GM18517 (cell line): ENCODE results near the gene RAB15.
A peak's percentile ranks its signal among the peaks of the same experiment; 100 is the strongest.

ENCODE experiments used
- ATAC-seq: cut with Tn5 transposase; IDR thresholded peaks from one replicate; pipeline ENCODE4 v1.9.1; 2021; ENCODE audit warnings: mild to moderate bottlenecking, moderate library complexity; ENCODE audit not compliant: unreplicated experiment

The RAB15 gene

DNA sequence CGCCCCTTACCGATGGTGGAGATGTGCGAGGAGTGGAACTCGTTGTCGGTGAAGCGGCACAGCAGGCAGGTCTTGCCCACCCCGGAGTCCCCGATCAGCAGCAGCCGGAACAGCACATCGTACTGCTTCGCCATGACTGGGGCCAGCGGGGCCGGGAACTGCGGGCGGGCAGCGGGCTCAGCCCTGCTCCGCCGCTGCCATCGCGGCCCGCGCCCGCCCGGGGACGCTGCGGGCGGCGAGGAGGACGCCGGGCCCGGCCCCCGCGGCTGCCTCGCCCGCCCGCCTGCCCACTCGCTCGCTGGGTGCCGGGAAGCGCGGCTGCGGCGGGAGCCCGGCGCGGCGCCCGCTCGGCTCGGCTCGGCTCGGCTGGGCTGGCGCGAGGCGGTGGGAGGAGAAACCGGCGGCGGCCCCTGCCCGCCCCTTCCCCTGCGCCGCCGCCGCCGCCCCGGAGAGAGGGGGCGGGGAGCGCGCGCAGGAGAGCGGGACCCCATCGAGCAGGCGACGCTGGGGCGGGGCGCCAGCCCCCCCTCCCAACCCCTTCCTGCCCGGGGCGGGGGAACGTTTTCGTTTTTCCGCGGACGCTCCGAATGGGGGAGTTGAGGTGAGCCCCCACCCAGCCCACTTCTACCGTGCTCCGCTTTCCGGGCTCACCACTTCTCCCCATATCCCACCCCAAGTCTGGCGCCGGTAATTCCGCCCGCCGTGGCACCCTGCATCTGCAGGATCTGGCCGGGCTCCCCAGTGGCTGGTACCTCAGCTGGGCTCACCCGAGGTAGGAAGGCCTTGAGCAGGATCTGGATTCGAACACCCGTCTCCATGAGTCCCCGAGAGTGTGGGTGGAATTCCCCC is at the start of gene RAB15:
TSS of gene RAB15 (minus strand) at position 394 of the 849 bp plus-strand sequence. CDS start at position 134, 260 bp downstream.
- ATAC-seq: no peak

DNA sequence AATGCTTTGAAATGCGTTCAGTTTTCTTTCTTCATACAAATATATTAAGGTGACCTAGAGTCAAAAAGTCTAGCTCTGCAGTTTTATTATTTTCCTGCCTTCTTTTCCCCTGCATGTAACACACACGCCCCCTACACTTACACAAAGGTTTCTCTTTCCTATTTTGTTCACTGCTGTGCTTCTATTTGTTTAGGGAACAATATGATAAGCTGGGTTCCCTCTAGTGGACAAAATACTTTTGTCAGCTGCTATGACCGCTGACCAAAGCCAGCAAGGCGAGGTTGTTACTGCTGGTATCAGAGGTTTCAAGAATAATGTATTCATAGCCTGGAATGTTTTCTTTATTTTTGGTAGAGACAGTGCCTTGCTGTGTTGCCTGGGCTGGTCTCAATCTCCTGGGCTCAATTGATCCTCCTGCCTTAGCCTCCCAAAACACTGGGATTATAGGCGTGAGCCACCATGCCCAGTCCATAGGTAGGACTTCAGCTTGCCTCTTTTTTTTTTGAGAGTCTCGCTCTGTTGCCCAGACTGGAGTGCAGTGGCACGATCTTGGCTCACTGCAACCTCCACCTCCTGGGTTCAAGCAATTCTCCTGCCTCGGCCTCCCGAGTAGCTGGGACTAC is 47.9 kb upstream of the RAB15 start:
- ATAC-seq: no peak

DNA sequence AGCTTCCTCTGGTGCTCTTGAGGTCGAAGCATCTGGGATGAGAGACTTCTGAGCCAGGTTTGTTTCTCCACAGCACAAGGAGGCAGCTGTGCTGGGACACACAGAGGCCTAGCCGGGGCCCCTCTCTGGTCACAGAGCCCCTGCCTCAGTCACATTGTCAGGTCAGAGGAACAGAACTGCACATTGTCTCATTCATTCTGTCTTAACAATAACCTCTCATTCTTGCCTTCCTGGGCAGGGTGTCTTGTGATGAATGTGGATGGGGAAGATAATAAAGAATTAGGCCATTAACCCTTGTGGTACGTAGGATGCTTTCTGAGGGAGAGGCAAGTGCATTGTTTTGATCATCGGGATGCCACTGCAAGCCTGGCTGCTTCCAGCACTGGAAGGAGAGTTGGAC is 44.3 kb upstream of the RAB15 start:
- ATAC-seq: no peak

DNA sequence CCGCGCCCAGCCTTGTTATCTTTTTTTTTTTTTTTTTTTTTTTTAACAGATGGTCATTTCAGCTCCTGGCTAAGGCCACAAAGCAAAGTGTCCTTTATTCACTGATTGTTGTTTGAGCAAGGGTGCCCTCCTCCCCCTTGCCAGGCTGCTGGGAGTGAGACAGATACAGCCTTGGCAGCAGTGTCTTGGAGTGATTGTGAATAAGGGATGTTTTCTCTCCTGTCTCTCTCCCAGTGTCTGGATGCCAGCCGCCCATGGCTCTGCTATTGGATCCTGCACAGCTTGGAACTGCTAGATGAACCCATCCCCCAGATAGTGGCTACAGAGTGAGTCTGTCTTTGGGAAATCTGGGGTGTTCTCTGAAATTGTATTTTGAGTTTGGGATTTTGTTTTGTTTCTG is 43.3 kb upstream of the RAB15 start:
- no peak for ATAC-seq

DNA sequence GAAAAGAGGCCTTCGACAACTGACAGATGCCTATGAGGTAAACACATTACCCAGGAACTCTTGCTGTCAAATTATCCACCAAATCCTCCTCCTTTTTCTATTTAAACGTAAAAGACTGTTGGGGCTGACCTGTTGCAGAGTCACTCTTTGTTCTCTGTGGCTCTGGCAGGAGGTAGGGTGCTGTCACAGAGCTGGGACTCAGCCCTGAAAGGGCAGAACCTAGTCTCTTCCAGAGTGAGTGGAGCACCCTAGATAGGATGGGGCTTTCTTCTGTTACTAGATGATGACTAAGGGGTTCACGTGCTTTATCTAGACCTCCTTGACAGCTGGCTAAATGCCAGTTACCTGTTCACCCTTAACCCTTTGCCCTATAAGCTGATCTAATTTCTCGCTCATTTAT is 40.2 kb upstream of the RAB15 start:
- ATAC-seq: no peak

DNA sequence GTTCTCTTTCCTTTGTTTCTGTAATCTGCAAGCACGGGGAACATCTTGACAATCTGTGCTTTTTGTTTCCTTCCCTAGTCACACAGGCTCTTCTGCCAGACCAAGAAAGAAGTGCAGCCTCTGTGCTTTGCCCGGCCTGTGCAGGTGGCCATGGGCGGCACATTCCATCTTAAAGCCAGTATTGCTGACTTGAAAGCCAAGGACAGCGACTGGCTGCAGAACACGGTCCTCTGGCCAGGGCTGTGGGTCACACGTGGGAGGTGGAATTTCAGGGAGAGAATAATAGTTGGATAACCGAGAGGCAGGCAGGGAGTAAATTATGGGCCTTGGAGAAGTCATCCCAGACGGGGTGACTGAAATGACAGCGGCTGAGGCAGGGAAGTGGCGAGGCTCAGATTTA is 39.4 kb upstream of the RAB15 start:
- ATAC-seq: no peak

DNA sequence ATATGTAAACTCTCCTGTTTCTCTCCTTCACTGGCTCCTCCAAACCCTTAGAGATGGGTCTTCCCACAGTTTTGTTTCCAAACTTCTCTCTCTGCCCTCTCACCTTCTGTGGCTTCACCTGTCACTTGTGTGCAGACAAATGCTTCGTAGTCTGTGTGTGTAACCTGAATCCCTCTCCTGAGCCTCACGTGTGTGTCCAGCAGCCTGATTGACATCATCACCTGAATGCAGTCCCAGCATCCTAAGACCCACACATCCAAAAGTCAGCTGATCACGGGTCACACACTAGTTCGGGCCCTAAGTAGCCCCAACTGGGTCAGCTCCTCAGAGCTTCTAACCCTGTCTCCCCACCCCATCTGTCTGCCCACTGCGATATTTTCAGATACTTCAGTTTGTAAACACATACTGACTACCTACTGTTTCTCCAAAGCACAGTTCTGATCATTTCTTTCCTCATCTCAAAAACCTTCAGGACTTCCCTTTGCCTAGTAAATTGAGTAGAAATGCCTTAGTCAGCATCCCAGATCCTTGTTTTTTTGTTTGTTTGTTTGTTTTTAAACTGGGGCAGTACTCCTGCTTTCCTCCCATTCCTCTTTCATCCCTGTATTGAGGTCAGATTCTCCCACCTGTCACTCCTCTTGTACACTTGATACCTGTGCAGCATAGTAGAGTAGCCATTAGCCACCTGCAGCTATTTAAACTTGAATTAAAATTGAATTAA is 38.2 kb upstream of the RAB15 start:
- no peak for ATAC-seq

DNA sequence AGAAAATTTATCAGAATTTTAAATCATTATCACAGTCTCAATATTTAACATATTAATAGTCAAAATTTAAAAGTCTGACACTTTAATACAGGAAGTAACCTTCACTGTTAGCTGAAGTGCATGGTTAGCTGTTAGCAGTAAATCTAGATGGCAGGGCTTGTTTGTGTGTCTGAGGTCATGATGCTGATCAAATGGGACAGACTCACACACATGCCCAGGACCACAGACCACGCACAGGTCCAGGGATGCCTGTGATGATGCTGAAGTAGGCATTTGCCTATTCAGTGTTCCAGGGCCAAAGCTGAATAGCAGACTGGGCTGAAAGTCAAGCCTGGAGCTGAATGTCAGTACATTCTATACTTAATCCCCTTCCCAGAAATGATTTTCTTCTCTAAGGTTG is 35.1 kb upstream of the RAB15 start:
- no peak for ATAC-seq

DNA sequence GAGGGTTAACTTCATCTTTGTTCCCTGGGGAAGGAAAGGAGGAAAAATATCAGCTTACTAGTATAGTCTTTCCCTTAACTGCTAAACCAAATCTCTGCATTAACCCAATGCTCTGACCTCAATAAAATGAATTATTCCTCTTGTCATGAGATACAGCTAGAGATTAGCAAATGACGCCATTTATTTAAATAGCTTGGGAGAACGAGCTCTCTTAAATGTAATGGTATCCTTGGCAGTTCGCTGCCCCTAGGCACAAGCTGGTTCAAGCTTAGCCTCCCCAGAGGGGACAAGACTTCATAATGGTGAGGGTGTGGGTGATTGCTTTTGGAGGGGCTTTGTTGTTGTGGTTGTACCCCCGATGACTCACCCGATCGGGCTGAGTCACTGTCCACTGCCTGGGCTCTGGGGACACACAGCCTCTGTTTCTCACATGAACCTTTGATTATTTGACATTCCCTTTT is 34.2 kb upstream of the RAB15 start:
- ATAC-seq: no peak

DNA sequence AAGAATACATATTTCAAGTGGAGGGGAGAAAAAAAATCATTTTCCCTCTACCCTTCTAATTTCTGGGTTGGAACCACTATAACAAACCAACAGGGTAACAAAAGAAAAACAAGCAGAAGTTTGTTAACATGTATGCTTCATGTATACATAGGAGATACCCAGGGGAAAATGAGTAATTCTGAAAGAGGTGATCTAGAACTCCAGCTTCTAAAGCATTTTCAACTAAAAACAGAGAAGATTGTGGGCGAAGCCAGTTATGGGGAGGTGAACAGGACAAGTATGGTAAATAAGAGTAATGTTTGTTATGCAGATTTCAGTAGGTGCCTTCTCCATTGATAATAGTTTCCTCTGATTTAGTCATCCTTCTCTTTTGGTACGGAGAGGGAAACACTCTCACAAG is 31.3 kb upstream of the RAB15 start:
- peak; percentile 70 for ATAC-seq

DNA sequence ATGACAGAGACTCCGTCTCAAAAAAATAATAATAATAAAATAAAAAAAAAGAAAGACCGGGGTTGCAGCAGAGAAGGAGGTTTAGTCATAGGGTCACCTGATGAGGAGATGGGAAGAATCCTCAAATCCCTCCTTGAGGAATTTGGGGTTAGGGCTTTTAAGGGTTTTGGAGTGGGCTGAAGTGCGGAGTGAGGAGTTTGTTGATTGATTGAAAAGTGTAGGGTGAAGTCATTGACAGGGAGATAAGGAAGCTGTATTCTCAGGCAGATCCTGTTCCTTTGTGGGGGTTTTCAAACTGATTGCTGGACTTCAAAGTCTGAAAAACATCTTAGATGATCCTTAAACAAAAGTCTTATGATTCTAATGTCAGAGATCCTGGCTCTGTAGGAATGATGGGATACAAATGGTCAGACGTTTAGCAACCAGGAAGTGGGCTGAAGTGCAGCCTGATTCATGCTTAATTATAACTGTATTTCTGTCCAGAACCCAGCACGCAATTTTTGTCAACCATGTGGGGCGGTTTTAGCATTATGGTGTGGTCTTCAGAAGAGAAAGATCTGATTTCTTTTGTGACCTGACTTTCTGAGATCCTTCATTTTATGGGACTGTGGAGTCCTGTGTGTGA is 30.6 kb upstream of the RAB15 start:
- ATAC-seq: no peak

DNA sequence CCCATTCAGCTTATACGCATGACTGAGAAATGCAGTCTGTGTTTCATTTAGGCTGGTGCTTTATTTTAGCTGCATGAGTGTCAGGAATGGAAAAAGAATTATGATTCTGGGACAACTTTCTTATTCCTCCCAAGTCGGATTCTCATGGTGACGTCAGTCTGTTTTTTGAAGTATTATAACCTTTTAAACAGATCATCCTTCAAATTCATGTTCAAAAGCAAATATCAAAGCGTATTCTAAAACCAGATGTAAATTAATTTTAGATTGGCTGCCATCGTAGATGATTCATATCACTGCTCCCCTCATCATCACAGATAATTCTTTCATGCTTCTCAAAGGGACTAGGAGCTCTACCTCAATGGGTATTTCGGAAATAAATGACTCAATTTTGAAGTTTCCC is 29.6 kb upstream of the RAB15 start:
- no peak for ATAC-seq

DNA sequence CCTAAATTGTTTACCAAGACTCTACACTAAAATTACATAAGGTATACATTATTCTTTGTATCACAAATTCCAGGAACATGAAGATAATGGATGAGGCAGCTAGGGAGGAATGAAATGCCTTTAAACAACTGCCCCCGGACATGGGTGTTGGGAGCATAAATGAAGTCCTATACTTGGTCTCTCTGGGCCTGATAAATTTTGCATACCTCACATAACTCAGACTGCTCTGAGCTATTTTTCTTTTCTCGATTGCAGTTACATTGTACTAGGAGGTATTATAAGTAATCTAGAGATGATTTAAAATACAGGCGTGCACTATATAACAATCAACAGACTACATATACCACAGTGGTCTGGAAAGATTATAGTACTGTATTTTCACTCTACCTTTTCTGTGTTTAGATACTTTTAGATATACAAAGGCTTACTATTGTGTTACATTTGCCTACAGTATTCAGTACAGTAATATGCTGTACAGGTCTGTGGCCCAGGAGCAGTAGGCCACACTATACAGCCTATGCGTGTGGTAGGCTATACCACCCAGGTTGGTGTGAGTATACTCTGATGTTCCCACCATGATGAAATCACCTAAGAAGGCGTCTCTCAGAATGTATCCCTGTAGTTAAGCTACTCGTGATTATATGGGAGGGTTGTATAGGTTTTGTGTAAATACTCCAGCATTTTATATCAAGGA is 28.9 kb upstream of the RAB15 start:
- ATAC-seq: no peak

DNA sequence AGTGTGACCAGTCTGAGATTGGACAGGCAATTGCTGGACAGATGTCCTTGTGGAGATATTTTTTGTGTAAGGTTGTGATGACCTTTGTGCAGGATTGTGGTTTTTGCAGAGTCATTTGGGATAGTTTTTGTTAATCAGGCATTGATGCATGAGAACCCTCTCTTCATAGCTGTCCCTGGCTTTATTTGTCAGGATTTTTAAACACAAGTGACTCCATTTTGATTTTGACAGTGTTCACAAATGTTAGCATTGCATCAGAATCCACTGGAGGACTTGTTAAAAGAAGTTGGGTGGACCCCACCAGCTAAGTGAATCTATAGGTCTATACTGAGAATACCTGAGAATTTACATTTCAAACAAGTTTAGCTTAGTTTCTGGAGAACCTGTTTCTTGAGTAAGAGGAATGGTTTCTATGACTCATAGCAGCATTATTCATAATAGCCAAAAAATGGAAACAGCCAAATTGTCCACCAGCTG is 26.4 kb upstream of the RAB15 start:
- no peak for ATAC-seq

DNA sequence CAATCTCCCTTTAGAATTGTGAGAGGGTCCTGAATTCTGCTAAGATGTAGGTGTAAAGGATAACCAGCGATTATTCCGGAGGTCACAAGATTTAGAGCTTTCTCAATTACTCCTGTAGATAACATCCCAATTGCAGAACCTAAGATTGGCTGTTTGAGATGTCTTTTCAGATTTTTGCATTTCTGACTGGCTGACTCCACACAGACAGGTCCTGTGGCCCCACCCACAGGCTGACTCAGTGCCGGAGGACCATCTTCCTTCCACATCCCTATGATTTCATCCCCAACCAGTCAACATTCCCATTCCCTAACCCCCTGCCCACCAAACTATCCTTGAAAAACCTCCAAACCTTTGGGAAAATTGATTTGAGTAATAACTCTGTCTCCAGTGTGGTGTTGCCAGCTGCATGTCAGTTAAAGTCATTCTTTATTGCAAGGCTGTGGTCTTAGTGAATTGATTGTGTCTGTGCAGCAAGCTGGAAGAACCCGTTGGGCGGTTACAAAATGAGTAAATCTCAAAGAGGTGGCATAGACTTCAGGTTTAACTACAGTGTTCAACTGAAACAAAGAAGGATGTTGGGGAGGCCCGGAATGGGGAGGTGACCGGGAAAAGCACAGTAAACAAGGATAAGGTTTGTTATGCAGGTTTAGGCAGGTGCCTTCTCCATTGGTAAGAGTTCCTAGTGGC is 25.1 kb upstream of the RAB15 start:
- ATAC-seq: no peak

DNA sequence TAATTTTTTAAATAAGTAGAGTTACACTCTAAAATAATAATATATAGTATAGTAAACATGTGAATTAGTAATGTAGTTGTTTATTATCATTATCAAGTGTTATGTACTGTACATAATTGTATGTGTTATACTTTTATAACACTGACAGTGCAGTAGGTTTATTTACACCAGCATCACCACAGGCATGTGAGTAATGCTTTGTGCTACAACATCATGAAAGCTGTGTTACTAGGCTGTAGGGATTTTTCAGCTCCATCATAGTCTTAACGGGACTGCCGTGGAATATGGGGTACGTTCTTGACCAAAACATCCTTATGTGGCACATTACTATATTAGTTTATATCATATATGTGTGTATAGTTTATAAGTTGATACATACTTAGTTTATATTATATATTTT is 23.2 kb upstream of the RAB15 start:
- no peak for ATAC-seq

DNA sequence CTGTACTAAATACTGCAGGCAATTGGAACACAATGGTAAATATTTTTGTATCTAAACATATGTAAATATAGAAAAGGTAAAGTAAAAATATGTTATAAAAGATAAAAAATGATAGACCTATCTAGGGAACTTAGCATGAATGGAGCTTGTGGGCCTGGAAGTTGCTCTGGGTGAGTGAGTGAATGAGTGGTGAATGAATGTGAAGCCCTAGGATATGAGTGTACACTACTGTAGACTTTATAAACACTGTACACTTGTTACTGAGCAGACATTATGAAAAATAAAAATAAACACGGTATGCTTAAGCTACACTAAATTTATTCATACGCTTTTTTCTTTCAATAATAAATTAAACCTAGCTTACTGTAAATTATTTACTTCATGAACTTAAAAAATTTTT is 22.4 kb upstream of the RAB15 start:
- no peak for ATAC-seq

DNA sequence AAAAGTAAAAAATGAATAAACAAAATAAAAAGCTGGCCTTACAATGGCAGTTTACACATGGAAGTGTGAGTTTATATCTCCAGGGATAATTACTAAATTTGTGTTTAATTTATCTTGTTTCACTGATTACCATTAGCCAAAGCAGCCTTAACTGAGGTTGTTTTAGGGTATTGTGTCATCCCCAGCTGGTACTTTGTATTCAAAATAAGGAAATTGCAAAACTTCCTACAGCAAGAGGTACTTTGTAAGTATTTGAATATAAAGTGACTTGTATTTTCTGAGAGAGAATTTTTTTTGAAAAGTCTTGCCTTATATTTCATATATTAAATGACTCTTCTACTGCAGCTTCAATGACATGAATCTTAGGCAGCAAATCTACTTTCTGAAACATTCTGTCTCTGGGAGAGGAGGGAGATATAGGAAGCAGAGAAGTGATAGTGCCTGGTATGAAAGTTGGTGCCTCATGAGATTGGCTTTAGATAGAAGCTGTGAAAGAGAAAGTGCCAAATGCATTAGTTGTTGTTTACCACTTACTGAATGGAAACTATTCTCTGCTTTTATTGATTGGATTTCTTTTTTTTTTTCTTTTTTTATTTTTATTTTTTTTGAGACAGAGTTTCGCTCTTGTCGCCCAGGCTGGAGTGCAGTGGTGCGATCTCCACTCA is 21.3 kb upstream of the RAB15 start:
- ATAC-seq: no peak

DNA sequence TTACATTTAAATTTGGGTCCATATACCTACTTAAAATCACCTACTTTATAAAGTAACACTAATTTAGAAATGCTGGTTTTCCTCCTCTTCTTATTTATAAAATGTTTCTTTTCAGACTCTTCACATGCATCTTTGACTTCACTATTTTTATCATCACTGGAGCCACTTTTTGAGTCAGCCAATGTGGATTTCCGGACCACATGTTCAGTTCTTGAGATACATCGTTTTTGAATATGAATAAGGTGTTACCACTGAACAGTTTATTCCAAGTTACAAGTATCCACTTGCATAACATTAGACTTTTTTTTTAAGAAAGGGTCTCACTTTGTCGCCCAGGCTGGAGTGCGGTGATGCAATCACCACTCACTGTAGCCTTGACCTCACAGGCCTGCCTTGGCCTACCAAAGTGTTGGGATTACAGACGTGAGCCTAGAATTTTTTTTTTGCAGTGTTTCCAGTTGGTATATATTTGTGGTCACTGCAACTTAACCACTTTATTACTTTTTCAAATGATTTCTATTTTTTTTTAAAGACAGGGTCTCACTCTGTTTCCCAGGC is 20.3 kb upstream of the RAB15 start:
- ATAC-seq: no peak
